GM20431 (cell line): Measurements from ENCODE around the gene SLC38A1.

Experiments used
- in situ Hi-C: fragments of 300-500 bp; cut with MseI, MboI; formaldehyde crosslinking; loops from one replicate; pipeline ENCODE4 v1.15.0; 2020; ENCODE audit warnings: low sequenced_read_pairs; ENCODE audit not compliant: unreplicated experiment

Gene SLC38A1

GRCh38 chr12:46149079-46149464, 119.8 kb downstream of the SLC38A1 start:
- in situ Hi-C loops = loop anchor here (25.0 kb wide), 1 partner anchor 513 kb away; no protein-coding TSS in a partner anchor

GRCh38 chr12:46148327-46149078, 120.3 kb downstream of the SLC38A1 start:
- in situ Hi-C loops = loop anchor here (25.0 kb wide), 1 partner anchor 514 kb away; no protein-coding TSS in a partner anchor

- in situ Hi-C loops = loop anchor here (25.0 kb wide), 1 partner anchor 515 kb away; no protein-coding TSS in a partner anchor
These were observed 121.7 kb downstream of the SLC38A1 start for GRCh38 chr12:46147144-46147543.

- in situ Hi-C loops = loop anchor here (25.0 kb wide), 1 partner anchor 516 kb away; no protein-coding TSS in a partner anchor
These were observed 123.0 kb downstream of the SLC38A1 start for GRCh38 chr12:46145881-46146280.

- in situ Hi-C loops = loop anchor here (25.0 kb wide), 1 partner anchor 518 kb away; no protein-coding TSS in a partner anchor
These were observed 124.4 kb downstream of the SLC38A1 start for GRCh38 chr12:46144433-46144832.

- in situ Hi-C loops = loop anchor here (25.0 kb wide), 1 partner anchor 526 kb away; no protein-coding TSS in a partner anchor
These were observed 132.6 kb downstream of the SLC38A1 start for GRCh38 chr12:46136249-46136648.

- in situ Hi-C loops = loop anchor here (25.0 kb wide), 1 partner anchor 527 kb away; no protein-coding TSS in a partner anchor
These were observed 133.1 kb downstream of the SLC38A1 start for GRCh38 chr12:46135750-46136149.

- in situ Hi-C loops = loop anchor here (25.0 kb wide), 1 partner anchor 527 kb away; no protein-coding TSS in a partner anchor
These were observed 134.0 kb downstream of the SLC38A1 start for GRCh38 chr12:46134852-46135251.

- in situ Hi-C loops = loop anchor here (25.0 kb wide), 1 partner anchor 528 kb away; no protein-coding TSS in a partner anchor
These were observed 134.5 kb downstream of the SLC38A1 start for GRCh38 chr12:46134205-46134811.

GRCh38 chr12:46133751-46134150, 135.1 kb downstream of the SLC38A1 start:
- in situ Hi-C loops = loop anchor here (25.0 kb wide), 1 partner anchor 529 kb away; no protein-coding TSS in a partner anchor
